A549 (cell line): ENCODE results near the gene DCAF15. TPM values are rescaled to one million over a fixed set of nuclear protein-coding genes. Genes with fewer than 3 reads are reported as not detected.

Experiments used
- ATAC-seq, 2 experiments: fragments of 200-7000 bp in 1 of 2; fragments of >200 bp in 1 of 2; cut with Nextera tagmentation in 1 of 2; cut with Tn5 transposase in 1 of 2; 3 replicates each; pipeline versions ENCODE4 v1.8.0 to v1.9.1; 2018 to 2020; ENCODE audit warnings: mild to moderate bottlenecking in 1 of 2, moderate library complexity in 1 of 2
- CTCF ChIA-PET: fragments of 300-600 bp; sonication (Branson Sonifier 250); formaldehyde crosslinking; extraction: SDS; loops from one replicate; lab custom pipeline; 2021; ENCODE audit warnings: antibody characterized with exemption, inconsistent platforms; lab: Yijun Ruan, JAX
- POLR2A ChIA-PET: fragments of 350-600 bp; formaldehyde crosslinking; extraction: SDS; loops from one replicate; lab custom pipeline; 2021; ENCODE audit warnings: antibody characterized with exemption, inconsistent platforms; lab: Yijun Ruan, JAX
- DNase-seq, 2 experiments: peaks; one replicate each; pipeline versions ENCODE4 v3.0.0 to v3.0.0-alpha.2; 2011 to 2016; ENCODE audit warnings: low read depth in 1 of 2, low spot score in 1 of 2
- FAIRE-seq: peaks from 2 replicates; lab custom pipeline; 2011; peaks lifted over from hg19 to GRCh38; lab: Jason Lieb, UNC
- H3K27ac ChIP-seq, 2 experiments: fragments of >200 bp; sonication (Bioruptor Twin); formaldehyde crosslinking; 3 replicates each; pipeline ENCODE4 v1.5.1; 2016 to 2017
- H3K4me1 ChIP-seq: fragments of >200 bp; sonication (Bioruptor Twin); formaldehyde crosslinking; 3 replicates; pipeline ENCODE4 v1.6.1; 2016
- H3K4me2 ChIP-seq: fragments of >200 bp; sonication (Bioruptor Twin); formaldehyde crosslinking; 3 replicates; pipeline ENCODE4 v1.6.1; 2016
- H3K4me3 ChIP-seq: fragments of >200 bp; sonication (Bioruptor Twin); formaldehyde crosslinking; 3 replicates; pipeline ENCODE4 v1.5.1; 2016
- H3K9me3 ChIP-seq: fragments of >200 bp; sonication (Bioruptor Twin); formaldehyde crosslinking; 3 replicates; pipeline ENCODE4 v1.6.1; 2016
- BCL3 ChIP-seq: fragments of >200 bp; sonication (Bioruptor Twin); formaldehyde crosslinking; IDR thresholded peaks from 3 replicates; pipeline ENCODE4 v1.6.1; 2016
- CBX2 ChIP-seq: fragments of 200-600 bp; sonication (generic); IDR thresholded peaks from 2 replicates; pipeline ENCODE4 v1.6.1; 2016; ENCODE audit warnings: low read depth, mild to moderate bottlenecking, borderline replicate concordance
- CHD4 ChIP-seq: fragments of 200-600 bp; sonication (generic); IDR thresholded peaks from 2 replicates; pipeline ENCODE4 v1.6.1; 2016; ENCODE audit warnings: antibody characterized with exemption, mild to moderate bottlenecking, borderline replicate concordance
- EHMT2 ChIP-seq: fragments of 200-600 bp; sonication (generic); IDR thresholded peaks from 2 replicates; pipeline ENCODE4 v1.6.1; 2016; ENCODE audit warnings: antibody characterized with exemption, low read depth, mild to moderate bottlenecking, moderate library complexity
- EP300 ChIP-seq, 2 experiments: fragments of >200 bp; sonication (Bioruptor Twin); formaldehyde crosslinking; IDR thresholded peaks; 2 replicates in 1 of 2; 3 replicates in 1 of 2; pipeline ENCODE4 v1.6.1; 2016 to 2017
- FOXS1 ChIP-seq: fragments of 250-450 bp; sonication (Bioruptor Pico); IDR thresholded peaks from 2 replicates; pipeline ENCODE4 v1.5.0; 2020; ENCODE audit warnings: mild to moderate bottlenecking, moderate library complexity
- GATA3 ChIP-seq: IDR thresholded peaks from 2 replicates; pipeline ENCODE4 v1.6.1; 2012; ENCODE audit warnings: borderline replicate concordance
- HEYL ChIP-seq: fragments of 250-450 bp; sonication (Bioruptor Pico); IDR thresholded peaks from 2 replicates; pipeline ENCODE4 v1.8.0; 2021; ENCODE audit warnings: mild to moderate bottlenecking, moderate library complexity
- HOXA7 ChIP-seq: fragments of 250-450 bp; sonication (Bioruptor Pico); IDR thresholded peaks from 2 replicates; pipeline ENCODE4 v1.5.0; 2020; ENCODE audit warnings: mild to moderate bottlenecking, moderate library complexity
- MAFK ChIP-seq: fragments of 450-650 bp; IDR thresholded peaks from 2 replicates; pipeline ENCODE4 v1.6.1; 2014; ENCODE audit not compliant: partially characterized antibody
- SMC3 ChIP-seq: fragments of >200 bp; sonication (Bioruptor Twin); formaldehyde crosslinking; IDR thresholded peaks from 3 replicates; pipeline ENCODE4 v1.6.1; 2018; ENCODE audit warnings: inconsistent platforms
- TFCP2L1 ChIP-seq: fragments of 250-450 bp; sonication (Bioruptor Pico); IDR thresholded peaks from 2 replicates; pipeline ENCODE4 v1.5.0; 2021; ENCODE audit warnings: mild to moderate bottlenecking
- ZFP36 ChIP-seq: fragments of 450-650 bp; IDR thresholded peaks from 2 replicates; pipeline ENCODE4 v1.6.1; 2014; ENCODE audit warnings: borderline replicate concordance; ENCODE audit not compliant: partially characterized antibody
- WGBS: methylation state at CpG from one replicate; pipeline ENCODE4 v1.1.6; 2017; ENCODE audit errors: missing lambda C conversion rate; 5-methylcytosine and 5-hydroxymethylcytosine counted together
- polyA plus RNA-seq, 4 experiments: library from polyadenylated mRNA; depleted of rRNA in 3 of 4; stranded (reverse); fragments of >200 nt; fragmentation: RNase III in 1 of 4; extraction: RNeasy Plus Mini Kit Qiagen cat#74134 plus additional on column Dnase treatment in 1 of 4; gene quantifications; 2 replicates in 3 of 4; 3 replicates in 1 of 4; pipeline ENCODE4 v1.2.3, GENCODE V29; 2011 to 2017
- TF ChIP-seq, protein P1 (sequence below): fragments of 150-350 bp; IDR thresholded peaks from 2 replicates; pipeline ENCODE4 v1.6.1; 2014; ENCODE audit warnings: low read depth, mild to moderate bottlenecking, low read length
- TF ChIP-seq, protein P2 (sequence below): fragments of 250-450 bp; sonication (Bioruptor Pico); IDR thresholded peaks from 2 replicates; pipeline ENCODE4 v1.5.0; 2021; ENCODE audit warnings: mild to moderate bottlenecking, moderate library complexity, borderline replicate concordance

DCAF15 gene
- polyA plus RNA-seq, 2 of the 4 experiments (the other 2 are of a cell fraction), result 10.2 to 23.0 TPM

GRCh38 chr19:13959141-13959961 lies 7.0 kb downstream of the DCAF15 start:
- CTCF ChIA-PET, result interaction anchor here (0.8 to 1.6 kb wide), 4 partner anchors 13 to 100 kb away, joined by 3 to 5 read pairs (median 4); no protein-coding TSS in a partner anchor
- 95% methylated on average over 13 of the region's 41 CpGs for WGBS

DNA sequence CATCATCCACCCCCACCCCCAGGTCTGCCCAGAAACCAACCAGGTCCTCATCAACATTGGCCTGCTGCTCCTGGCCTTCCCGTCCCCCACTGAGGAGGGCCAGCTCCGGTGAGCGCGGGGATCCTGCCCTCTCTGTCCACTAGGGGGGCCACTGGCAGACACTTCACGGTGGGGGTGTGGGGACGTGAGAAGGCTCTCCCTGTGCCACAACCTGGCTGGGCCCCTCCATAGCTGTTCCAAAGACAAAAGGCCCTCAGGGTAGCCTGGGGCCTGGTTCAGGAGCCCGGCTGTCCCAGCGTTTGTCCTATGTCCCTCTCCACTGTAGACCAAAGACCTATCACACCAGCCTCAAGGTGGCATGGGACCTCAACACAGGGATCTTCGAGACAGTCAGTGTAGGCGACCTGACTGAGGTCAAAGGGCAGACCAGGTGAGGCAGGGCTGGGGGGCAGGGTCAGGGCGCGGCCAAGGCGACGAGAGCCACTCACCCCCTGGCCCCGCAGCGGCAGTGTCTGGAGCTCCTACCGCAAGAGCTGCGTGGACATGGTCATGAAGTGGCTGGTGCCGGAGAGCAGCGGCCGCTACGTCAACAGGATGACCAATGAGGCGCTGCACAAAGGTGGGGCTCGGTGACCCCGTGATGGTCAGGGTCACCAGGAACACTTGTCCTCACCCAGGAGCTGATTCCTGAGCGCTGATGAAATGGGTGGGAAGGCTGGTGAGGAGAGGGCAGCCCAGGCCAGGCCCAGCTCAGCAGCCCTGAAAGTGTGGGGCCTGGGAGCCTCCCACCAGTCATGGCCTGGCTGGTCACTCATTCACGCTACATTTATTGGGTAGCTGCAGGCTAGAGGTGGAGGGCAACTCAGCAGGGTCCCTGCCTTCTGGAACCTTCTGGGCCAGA lies 7.9 kb downstream of the DCAF15 start:
- TF ChIP-seq TFCP2L1 (CRISPR knock-in tag), result no peak
- TF ChIP-seq, protein P1, sequence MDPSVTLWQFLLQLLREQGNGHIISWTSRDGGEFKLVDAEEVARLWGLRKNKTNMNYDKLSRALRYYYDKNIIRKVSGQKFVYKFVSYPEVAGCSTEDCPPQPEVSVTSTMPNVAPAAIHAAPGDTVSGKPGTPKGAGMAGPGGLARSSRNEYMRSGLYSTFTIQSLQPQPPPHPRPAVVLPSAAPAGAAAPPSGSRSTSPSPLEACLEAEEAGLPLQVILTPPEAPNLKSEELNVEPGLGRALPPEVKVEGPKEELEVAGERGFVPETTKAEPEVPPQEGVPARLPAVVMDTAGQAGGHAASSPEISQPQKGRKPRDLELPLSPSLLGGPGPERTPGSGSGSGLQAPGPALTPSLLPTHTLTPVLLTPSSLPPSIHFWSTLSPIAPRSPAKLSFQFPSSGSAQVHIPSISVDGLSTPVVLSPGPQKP, result no peak
- TF ChIP-seq GATA3, result no peak
- TF ChIP-seq EP300 (IDR thresholded peaks at IDR 0.05), result no peak
- no peak for TF ChIP-seq BCL3
- no peak for TF ChIP-seq EHMT2
- TF ChIP-seq HOXA7 (CRISPR knock-in tag), result no peak
- no peaks in the 10 kb centered on the region for H3K4me1 ChIP-seq
- no peak overlapping the region for H3K4me2 ChIP-seq
- ChIA-PET POLR2A (interaction anchor here (1.0 kb wide), 1 partner anchor 8 kb away, joined by 3 read pairs; the partner anchor contains the start of gene DCAF15), CTCF (interaction anchor here (0.6 to 2.3 kb wide), 5 partner anchors 7 to 186 kb away, joined by 4 to 5 read pairs (median 4); partner anchors contain the start of gene C19orf53)
- ATAC-seq, result peak; percentile 37 to 69; a peak in 5 of 6 replicates
- H3K27ac ChIP-seq, result no peak overlapping the region
- H3K9me3 ChIP-seq, result no peaks in the 10 kb centered on the region
- no peak for FAIRE-seq
- DNase-seq, result peak in 1 of 2 experiments; percentile 49
- WGBS, result 95% methylated on average over 15 of the region's 27 CpGs
- no peak overlapping the region for H3K4me3 ChIP-seq

More at GRCh38 chr19:13959141-13959961, 7.0 kb downstream of the DCAF15 start:
- H3K9me3 ChIP-seq, result no peaks in the 10 kb centered on the region
- FAIRE-seq, result no peak
- no peak for ATAC-seq
- no peak overlapping the region for H3K4me2 ChIP-seq
- no peak overlapping the region for H3K27ac ChIP-seq
- no peak for DNase-seq
- H3K4me1 ChIP-seq, result no peaks in the 10 kb centered on the region
- no peak overlapping the region for H3K4me3 ChIP-seq
- POLR2A ChIA-PET, result no interaction called here
- TF ChIP-seq, protein P2, sequence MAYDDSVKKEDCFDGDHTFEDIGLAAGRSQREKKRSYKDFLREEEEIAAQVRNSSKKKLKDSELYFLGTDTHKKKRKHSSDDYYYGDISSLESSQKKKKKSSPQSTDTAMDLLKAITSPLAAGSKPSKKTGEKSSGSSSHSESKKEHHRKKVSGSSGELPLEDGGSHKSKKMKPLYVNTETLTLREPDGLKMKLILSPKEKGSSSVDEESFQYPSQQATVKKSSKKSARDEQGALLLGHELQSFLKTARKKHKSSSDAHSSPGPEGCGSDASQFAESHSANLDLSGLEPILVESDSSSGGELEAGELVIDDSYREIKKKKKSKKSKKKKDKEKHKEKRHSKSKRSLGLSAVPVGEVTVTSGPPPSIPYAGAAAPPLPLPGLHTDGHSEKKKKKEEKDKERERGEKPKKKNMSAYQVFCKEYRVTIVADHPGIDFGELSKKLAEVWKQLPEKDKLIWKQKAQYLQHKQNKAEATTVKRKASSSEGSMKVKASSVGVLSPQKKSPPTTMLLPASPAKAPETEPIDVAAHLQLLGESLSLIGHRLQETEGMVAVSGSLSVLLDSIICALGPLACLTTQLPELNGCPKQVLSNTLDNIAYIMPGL (CRISPR knock-in tag), result no peak
- TF ChIP-seq HEYL, result no peak
- no peak for TF ChIP-seq HOXA7 (CRISPR knock-in tag)
- no peak for TF ChIP-seq ZFP36
- no peak for TF ChIP-seq CHD4
- no peak for TF ChIP-seq CBX2
- no peak for TF ChIP-seq FOXS1 (CRISPR knock-in tag)
- no peak for TF ChIP-seq SMC3
- TF ChIP-seq MAFK, result no peak
- TF ChIP-seq EHMT2, result no peak
